GM19395 (cell line): ENCODE results near the gene FAM83G.

Experiments
- ATAC-seq: cut with Tn5 transposase; IDR thresholded peaks from one replicate; pipeline ENCODE4 v1.9.1; 2021; ENCODE audit warnings: mild to moderate bottlenecking, moderate library complexity; ENCODE audit not compliant: unreplicated experiment

Gene FAM83G

GRCh38 chr17:18993905-18994526 lies 10.5 kb downstream of the FAM83G start:
- no peak for ATAC-seq

- ATAC-seq, result no peak
Measured at GRCh38 chr17:18992454-18993130, 12.0 kb downstream of the FAM83G start.

GRCh38 chr17:18991531-18992315 lies 12.8 kb downstream of the FAM83G start:
- no peak for ATAC-seq

- no peak for ATAC-seq
Measured at GRCh38 chr17:18990331-18990730, 14.2 kb downstream of the FAM83G start.

GRCh38 chr17:18988546-18989173 lies 15.9 kb downstream of the FAM83G start:
- ATAC-seq, result no peak

- no peak for ATAC-seq
Measured at GRCh38 chr17:18987862-18988545, 16.6 kb downstream of the FAM83G start.

GRCh38 chr17:18987230-18987610 lies 17.3 kb downstream of the FAM83G start:
- no peak for ATAC-seq

GRCh38 chr17:18986541-18987229 lies 17.9 kb downstream of the FAM83G start:
- ATAC-seq, result no peak

- ATAC-seq, result no peak
Measured at GRCh38 chr17:18985475-18985874, 19.1 kb downstream of the FAM83G start.

GRCh38 chr17:18984273-18985114 lies 20.1 kb downstream of the FAM83G start:
- ATAC-seq, result no peak

GRCh38 chr17:18981642-18982424 lies 22.7 kb downstream of the FAM83G start:
- ATAC-seq, result no peak

GRCh38 chr17:18981335-18981641 lies 23.3 kb downstream of the FAM83G start:
- ATAC-seq, result no peak

GRCh38 chr17:18980682-18981334 lies 23.8 kb downstream of the FAM83G start:
- ATAC-seq, result no peak

- ATAC-seq, result no peak
Measured at GRCh38 chr17:18978655-18979054, 25.9 kb downstream of the FAM83G start.

GRCh38 chr17:18978050-18978449 lies 26.5 kb downstream of the FAM83G start:
- ATAC-seq, result no peak

- no peak for ATAC-seq
Measured at GRCh38 chr17:18977646-18978045, 26.9 kb downstream of the FAM83G start.

GRCh38 chr17:18977021-18977420 lies 27.5 kb downstream of the FAM83G start:
- no peak for ATAC-seq

- no peak for ATAC-seq
Measured at GRCh38 chr17:18976201-18976600, 28.4 kb downstream of the FAM83G start.
